SHP77 (cell line): Measurements from ENCODE around the gene HEYL.

Experiments
- DNase-seq, 2 experiments: peaks; one replicate each; lab custom pipeline; 2025; lab: John Stamatoyannopoulos, UW

HEYL gene

GRCh38 chr1:39639305-39640130 is at the start of gene HEYL:
TSS of gene HEYL (minus strand) at chr1:39639643. CDS start at chr1:39639625, 18 bp downstream.
- DNase-seq: peak; percentile 57

DNA sequence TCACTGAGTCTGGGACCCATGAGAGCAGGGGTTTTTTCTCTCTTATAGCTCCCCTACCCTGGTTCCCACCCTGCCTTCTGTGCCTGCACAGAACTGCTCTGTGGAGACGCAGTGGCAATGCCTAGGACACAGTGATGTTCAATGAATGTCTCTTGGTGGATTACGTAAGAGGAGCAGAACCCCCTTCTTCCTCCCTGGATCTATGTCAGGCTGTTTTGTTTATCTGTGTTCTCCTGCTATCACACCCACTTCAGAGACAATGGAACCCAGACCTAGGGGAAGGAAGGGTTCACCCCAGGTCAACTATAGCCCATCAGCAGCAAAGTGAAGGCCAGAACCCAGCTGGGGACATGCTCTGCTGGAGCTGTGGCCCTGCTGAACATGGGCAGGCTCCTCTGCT is 49.8 kb upstream of the HEYL start:
- DNase-seq: no peak

DNA sequence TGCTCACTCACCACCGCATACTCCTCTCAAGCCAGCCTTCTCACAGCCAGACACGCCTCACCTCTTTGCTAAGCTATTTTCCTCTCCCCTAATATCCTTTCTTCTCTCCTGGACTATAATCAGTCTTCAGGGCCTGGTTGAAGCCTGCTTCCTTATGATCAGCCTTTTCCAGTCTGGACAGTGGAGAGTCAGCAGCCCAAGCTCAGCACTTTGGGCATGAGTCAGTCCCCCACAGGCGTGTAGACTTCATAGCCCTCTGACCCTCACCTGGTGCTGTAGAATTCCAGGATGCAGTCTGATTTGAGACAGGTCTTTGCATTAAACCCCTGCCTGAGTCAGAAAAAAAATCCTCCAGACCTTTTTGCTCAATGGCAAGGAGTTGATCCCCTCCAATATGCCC is 49.3 kb upstream of the HEYL start:
- no peak for DNase-seq

GRCh38 chr1:39687243-39687642 is 47.8 kb upstream of the HEYL start:
- no peak for DNase-seq

GRCh38 chr1:39685071-39685470 is 45.6 kb upstream of the HEYL start:
- DNase-seq: no peak

DNA sequence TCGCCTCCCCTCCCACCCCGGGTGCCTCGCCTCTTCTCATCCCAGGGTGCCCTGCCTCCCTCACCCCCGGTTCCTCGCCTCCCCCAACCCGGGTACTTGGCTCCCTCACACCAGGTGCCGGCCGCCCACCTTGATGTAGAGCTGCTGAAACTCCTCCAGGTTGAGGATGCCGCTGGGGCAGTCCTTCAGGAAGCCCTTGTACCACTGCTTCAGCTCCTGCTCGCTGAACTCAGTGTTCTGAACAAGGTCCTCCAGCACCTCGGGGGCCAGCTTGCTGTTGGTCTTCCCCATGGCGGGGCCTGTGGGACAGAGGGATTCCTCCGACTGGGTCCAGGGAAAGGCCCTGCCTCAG is 44.8 kb upstream of the HEYL start:
- no peak for DNase-seq

DNA sequence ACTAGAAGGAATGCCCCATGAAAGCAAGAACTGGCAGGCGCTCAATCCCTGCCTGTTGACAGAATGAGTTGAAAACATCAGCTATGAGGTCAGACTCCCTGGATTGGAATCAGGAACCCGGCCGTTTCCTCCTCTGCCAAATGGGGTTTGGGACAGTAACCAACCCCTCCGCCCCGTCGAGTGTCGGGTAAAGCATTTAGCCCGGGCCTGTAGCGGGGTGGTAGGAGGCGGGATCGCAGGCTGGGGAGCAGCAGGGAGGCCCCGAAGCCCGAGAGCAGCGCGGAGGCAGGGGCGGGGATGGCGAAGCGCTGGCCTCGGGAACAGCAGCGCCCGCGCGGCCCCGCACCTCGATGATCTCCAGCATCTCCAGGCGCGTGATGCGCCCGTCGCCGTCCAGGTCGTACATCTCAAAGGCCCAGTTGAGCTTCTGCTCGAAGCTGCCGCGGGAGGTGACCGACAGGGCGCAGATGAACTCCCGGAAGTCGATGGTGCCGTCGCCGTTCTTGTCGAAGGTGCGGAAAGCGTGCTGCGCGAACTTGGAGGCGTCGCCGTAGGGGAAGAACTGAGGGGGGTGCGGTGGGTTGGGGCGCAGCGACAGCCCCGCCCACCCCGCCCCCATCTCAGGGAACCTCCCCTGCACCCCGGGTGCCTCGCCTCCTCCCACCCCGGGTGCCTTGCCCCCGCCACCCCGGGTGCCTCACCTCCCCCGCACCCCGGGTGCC is 44.3 kb upstream of the HEYL start:
- no peak for DNase-seq

- no peak for DNase-seq
Measured at GRCh38 chr1:39681999-39682398, 42.6 kb upstream of the HEYL start.

DNA sequence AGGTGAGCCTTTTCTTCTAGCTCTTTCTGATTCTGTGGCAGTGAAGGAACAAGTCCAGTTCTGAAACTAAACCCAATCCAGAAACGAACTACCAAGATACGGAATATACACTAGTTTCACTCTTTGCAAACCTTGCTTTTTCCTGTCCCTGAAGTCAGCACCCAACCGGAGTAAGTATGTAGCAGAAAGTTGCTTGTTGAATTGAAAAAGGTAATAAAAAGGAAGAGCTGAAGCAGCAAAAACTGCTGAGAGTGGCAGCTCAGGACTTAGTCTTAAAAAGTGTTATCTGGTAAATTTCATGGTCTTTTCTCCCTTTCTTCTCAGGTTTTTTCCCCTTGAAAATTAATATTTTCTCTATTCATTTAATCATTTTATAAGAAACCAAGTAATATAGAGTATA is 41.9 kb upstream of the HEYL start:
- DNase-seq: no peak

- DNase-seq: no peak
Measured at GRCh38 chr1:39680751-39681150, 41.3 kb upstream of the HEYL start.

- no peak for DNase-seq
Measured at GRCh38 chr1:39679821-39680220, 40.4 kb upstream of the HEYL start.

GRCh38 chr1:39678889-39679288 is 39.4 kb upstream of the HEYL start:
- DNase-seq: no peak

DNA sequence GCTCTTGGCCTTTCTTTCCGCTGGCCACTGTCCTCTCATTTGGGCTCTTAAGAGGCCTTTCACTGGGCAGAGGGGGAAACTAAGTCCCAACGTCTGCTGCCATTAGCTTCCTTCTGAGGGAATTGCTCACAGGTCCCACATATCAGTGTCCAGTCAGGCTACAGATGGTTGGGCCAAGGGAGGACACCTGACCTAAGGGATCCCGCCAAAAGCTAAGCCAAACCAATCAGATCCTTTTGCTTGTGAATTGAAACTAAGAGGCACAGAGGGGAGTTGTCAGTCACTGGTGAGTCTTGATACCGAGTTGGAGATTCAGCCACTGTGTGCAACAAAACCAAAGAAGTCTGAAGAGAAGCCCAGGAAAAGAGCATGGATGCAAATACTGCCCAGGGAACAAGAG is 38.2 kb upstream of the HEYL start:
- no peak for DNase-seq

DNA sequence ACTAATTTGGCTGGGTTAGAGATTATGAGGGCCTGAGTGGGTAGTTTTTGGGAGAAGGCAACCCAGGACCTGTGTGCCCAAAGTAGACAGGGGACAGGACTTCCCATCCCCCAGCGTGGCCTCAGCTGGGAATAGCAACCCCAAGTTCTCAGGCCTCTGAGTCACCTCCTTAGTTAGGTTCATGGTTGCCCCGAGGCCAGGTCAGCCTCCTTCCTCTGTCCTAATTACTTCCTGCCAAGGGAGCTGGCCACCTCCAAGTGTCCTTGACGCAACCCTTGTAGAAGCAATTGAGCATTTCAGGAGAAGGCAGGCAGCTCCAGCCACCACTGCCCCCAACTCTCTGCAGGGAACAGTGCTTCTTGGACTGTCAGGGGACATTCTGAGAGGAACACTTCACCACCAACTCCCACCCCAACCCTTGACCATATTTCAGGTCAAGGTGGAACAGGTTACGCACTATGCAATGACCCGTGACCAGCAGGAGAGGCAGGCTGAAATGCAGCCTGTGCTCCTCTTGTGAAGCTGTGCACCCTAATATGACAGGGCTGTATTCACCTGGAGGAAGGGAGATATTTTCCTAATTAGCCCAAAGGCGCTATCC is 37.6 kb upstream of the HEYL start:
- no peak for DNase-seq

- DNase-seq: no peak
Measured at GRCh38 chr1:39675220-39675619, 35.8 kb upstream of the HEYL start.

DNA sequence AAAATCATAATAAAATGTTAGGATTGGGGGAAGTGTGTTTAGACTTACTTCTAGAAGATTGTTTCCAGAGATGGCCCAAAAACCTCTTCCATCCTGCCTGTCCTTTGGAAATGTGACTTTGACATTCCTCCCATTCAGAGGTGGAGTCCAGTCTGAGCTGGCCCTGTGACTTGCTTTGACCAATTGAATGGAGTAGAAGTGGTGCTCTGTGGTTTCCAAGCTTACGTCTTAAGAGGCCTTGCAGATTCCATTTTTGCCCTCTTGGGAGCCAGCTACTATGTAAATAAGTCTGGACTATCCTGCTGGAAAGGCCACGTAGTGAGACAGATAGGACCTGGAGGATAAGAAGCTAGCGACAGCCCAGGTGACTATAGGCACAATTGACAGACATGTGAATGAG is 33.8 kb upstream of the HEYL start:
- DNase-seq: no peak

DNA sequence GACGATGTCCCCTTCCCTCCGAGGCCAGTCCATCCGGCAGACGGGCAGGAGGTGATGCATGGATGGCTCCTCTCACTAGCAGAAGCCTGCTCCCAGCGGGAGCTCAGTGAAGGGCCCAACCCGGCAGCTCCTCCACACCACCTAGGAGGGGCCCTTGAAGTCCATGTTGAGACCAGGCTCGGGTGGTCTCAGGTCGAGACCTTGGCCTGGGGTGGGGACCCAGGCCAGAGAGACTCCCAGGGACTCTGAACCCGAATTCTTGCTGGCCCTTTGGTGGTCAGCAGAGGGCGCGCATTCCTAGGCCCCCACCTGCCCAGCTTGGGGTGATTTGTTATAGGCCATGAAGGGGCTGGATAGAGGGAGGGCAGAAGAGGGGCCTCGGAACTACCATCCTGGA is 33.1 kb upstream of the HEYL start:
- no peak for DNase-seq

DNA sequence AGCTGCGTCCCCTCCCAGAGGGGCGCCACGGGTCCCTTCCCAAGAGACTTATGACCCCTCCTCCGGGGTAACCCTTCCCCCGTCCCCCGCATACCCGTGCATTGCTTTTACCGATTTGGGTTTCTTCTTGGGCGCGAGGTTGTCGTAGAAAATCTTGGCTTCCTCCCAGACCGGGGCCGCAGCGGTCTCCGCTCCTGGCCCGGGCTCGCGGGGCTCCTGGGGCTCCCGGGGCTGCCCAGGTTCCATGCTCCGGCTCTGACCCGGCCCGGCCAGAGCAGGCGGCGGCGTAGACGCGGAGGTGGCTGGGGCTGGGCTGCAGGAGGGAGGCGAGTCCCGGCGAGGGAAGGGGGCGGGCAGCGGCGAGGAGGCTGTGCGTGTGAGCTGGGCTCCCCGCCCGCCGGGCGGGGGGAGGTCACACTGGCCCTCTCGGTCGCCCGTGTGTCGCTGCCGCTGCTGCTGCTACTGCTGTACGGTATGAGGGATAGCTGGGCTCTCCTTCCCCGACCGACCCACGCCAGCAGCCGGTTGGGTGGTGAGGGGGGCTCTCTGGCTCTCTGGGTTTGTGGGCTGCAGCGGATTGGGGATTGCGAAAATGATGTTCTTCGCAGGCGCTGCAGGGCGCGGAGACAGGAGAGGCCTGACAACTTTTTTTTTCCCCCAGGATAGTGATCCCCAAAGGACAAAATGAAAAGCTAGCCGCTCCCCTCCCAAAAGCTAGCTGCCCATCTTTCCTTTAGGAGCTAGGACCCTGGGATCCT is 32.5 kb upstream of the HEYL start, which contains the start of gene NT5C1A:
TSS of gene NT5C1A (minus strand) at position 315 of the 758 bp plus-strand sequence. CDS start at position 246, 69 bp downstream.
- DNase-seq: no peak

GRCh38 chr1:39671433-39671792 is 32.0 kb upstream of the HEYL start:
- DNase-seq: no peak

- no peak for DNase-seq
Measured at GRCh38 chr1:39670689-39671088, 31.2 kb upstream of the HEYL start.

DNA sequence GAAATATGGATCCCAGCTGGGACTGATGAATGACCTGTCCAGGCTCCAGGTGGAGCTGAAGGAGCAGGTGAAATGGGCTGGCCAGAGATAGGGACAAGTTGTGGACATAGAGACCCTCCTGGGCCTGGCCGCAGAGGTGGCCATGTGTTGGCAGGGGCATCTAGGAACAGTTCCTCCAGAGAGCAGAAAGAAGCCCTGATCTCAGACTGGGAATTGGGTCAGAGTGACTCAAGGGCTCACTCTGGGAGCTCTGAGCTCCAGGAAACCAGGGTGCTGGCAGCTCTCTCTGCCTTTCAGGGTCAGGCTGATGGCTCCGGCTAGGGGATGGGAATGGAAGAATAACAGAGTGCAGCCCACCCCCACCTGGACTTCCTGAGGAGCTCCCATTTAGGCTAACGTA is 29.5 kb upstream of the HEYL start:
- no peak for DNase-seq

DNA sequence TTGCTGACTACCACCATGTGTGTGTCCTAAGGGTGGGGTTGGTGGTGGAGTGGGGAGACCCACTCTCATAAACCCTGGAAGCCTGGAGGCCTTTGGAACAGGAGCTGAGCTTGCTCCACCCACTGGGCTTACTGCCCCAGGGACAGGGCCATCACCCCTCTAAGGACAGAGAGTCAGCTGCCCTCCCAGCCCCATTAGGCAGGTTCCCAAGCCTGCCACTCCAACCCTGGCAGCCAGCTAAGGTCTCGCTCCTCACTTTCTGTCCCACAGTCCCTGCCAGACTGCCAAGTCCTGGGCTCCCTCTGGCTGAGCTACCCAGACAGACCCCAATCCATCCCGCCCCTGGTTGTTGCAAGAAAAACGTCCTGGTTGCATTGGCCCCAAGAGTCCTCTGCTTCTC is 28.7 kb upstream of the HEYL start:
- no peak for DNase-seq
